Stimulated activated effector memory CD8-positive, alpha-beta T cell treated with anti-CD3 and anti-CD28 coated beads, Interleukin-12 subunit alpha, Interleukin-12 subunit beta, amount 100 ng/mL, for 72 hours (primary cell): ENCODE data around the gene CLRN3.

Source experiments
- ATAC-seq: fragments of 150-1000 bp; cut with Tn5 transposase; 2 replicates; pipeline ENCODE4 v1.10.0; 2021
- DNase-seq, 2 donors: peaks; one replicate each; pipeline ENCODE4 v3.0.0; 2021 to 2022; ENCODE audit warnings: low spot score in 2 of 2
- H3K27ac Mint-ChIP-seq: one replicate; pipeline ENCODE4 v1.8.0; 2022; ENCODE audit warnings: mild to moderate bottlenecking, mixed read lengths
- H3K36me3 Mint-ChIP-seq: one replicate; pipeline ENCODE4 v1.8.0; 2022; ENCODE audit warnings: mild to moderate bottlenecking, mixed read lengths
- H3K4me1 Mint-ChIP-seq: one replicate; pipeline ENCODE4 v1.8.0; 2022; ENCODE audit warnings: mixed read lengths
- H3K4me3 Mint-ChIP-seq: one replicate; pipeline ENCODE4 v1.8.0; 2022; ENCODE audit warnings: mild to moderate bottlenecking, mixed read lengths
- H3K9me3 Mint-ChIP-seq: one replicate; pipeline ENCODE4 v1.8.0; 2022; ENCODE audit warnings: mixed read lengths

The CLRN3 gene

DNA sequence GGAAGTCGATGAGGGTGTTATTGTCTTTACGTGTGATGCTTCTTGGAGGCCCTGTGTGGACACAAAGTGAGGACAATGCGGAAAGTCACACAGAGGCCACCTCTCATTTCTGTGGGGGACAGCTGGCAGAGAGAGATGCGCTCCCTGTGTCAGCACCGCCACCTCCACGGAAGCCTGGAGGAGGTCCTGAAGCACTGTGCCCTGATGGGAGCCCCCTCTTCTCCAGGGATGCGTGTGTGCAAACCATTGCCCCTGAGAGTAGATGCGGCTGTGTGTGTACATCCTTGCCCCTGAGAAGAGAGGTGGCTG, 16.2 kb upstream of the CLRN3 start:
- no peak overlapping the region for H3K27ac Mint-ChIP-seq
- H3K36me3 Mint-ChIP-seq = no peaks in the 10 kb centered on the region
- no peaks in the 10 kb centered on the region for H3K9me3 Mint-ChIP-seq
- peaks cover 6% of the 10 kb centered on the region for H3K4me1 Mint-ChIP-seq
- DNase-seq (no peak), ATAC-seq (no peak)
- no peak overlapping the region for H3K4me3 Mint-ChIP-seq

DNA sequence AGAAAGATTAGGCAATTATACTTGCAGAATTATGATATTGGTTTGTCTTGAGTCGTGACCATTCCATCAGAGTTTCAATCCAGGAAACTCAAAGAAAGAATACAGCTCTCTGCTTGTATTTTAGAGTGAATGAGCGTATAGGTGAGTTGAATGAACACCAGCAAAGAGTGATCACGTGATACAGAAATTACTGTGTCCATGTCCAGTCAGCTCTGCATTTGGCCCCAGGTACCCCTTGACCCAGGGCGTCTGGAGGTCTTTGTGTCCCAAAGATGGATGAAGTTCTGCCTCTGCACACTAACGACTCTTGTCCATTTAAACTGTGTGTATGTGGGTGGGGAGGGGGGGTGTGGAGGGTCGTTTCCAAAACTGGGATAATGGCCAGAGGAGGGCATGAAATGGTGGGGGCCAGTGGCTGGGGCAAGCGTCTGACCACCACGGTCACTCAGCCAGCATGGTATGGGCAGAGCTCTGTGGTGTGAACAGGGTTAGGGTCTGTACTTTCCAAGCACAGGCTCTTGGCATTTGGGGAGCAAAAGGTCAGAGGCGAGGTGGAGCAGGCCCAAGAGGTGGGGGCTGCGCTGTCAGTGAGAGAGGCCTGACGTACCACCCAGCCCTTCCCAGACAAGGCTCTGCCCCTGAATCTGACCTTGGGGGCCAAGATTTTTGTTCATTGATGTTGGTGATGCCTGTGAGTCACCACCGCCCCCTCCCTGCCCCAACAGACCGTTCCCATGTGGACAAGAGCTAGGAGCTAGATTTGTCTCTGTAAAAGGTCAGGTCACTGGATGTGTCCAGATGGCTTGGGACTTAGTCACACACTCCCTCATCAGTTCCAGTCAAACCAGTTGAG, 15.6 kb upstream of the CLRN3 start:
- no peaks in the 10 kb centered on the region for H3K36me3 Mint-ChIP-seq
- H3K4me1 Mint-ChIP-seq = peaks cover 6% of the 10 kb centered on the region
- peak overlapping the region; percentile 16 for H3K4me3 Mint-ChIP-seq
- no peak for DNase-seq
- ATAC-seq = no peak
- no peaks in the 10 kb centered on the region for H3K9me3 Mint-ChIP-seq
- no peak overlapping the region for H3K27ac Mint-ChIP-seq

DNA sequence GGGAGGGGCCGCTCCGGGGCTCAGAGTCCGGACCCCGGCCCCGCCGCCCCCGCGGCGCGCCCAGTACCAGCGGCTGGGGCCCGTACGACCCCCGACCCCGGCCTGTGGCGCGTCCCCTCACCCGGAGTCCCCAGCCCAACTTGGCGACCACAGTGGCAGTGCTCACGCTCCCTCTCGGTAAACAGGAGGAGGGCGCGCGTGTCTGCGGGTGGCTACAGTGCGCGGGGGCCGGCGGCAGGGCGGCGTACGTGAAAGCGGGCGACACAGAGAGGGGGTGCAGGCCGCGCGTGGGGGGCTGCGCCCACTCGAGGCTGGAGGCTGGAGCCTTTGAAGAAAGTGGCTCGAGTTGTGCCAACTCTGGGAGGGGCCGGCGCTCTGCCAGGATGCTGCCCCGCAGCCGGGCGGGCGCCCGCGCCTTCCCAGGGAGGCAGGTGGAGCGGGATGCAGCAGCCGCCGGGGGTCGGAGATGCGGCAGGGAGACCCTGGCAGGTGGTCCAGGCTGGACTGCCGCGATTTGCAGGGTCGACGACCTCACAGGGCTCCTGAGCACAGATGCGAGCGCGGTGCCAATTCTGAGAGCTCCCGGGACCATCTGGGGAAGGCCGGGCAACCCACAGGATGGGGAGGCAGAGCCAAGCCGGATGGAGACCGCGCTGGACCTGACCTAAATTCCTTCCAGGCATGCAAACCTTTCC, 14.8 kb upstream of the CLRN3 start:
- H3K4me3 Mint-ChIP-seq = peak overlapping the region; percentile 16
- ATAC-seq (peak; percentile 39), DNase-seq (peak in 1 of 2 donors; percentile 50)
- H3K36me3 Mint-ChIP-seq = no peaks in the 10 kb centered on the region
- no peaks in the 10 kb centered on the region for H3K9me3 Mint-ChIP-seq
- H3K4me1 Mint-ChIP-seq = peaks cover 6% of the 10 kb centered on the region
- H3K27ac Mint-ChIP-seq = no peak overlapping the region

DNA sequence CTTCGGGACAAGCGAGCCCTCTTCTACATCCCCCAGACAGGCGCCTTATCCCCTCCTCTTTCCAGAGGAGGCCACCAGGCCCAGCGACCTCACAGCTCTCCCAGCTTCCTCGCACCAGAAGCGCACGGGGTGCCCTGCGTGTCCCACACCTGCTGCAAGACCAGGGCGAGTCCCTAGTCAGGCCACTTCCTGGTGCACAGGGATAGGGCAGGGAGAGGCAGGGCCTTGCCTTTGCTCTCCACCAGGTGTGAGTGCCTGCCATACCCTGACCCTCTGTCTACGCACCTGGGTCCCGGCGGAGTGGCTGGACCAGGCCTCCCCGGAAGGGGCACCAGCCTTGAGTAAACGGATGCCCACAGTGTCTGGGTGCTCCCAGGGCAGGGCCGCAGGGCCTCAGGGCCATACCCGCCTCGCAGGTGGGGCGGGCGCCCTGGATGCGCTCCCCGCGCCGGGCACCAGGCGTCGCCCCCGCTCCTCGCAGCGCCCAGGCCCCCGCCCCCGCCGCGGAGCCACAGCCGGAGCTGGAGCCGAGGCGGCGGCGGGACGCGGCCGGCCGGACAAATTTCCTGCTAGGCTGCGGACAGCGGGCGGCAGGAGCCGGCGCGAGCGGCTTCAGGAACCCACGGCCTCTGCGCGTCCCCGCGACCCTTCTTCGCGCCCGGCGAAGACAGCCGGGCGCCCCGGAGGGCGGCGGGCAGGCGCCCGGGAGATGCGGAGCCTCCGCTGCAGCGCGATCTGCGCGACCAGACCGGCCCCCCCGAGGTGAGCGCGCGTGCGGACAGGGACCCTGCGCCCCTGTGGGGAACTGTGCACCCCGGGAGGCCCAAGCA, 14.0 kb upstream of the CLRN3 start, which contains the start of gene PTPRE:
Gene PTPRE (plus strand): TSS at position 556 of the 830 bp plus-strand sequence. CDS start 133,779 bp downstream, outside the sequence.
- H3K27ac Mint-ChIP-seq = no peak within 1 kb of the TSS
- ATAC-seq (peak; percentile 96), DNase-seq (peak; percentile 83)
- H3K9me3 Mint-ChIP-seq = no peaks in the 10 kb centered on the region
- peaks cover 6% of the 10 kb centered on the region for H3K4me1 Mint-ChIP-seq
- peak within 1 kb of the TSS; percentile 24 for H3K4me3 Mint-ChIP-seq
- no peaks in the 10 kb centered on the region for H3K36me3 Mint-ChIP-seq

DNA sequence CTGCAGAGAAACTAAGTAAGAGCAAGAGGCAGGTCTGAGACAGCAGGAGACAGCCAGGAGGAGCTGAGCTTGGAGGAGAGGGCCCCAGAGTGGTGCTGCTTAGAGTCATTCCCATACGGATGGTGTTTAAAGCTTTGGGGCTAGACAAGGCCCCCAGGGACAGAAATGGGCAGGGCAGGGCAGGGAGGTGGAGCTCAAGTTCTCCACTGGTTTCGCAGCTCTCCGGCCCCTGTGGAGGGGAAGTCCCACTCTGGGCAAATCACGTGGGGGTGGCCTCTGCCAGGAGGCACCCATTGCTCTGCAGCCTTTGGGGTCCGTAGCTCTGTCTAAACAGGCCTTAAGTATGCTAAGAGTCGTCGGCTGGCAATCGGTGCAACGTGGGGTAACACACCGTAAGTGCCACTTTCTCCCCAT, 13.1 kb upstream of the CLRN3 start:
- H3K4me3 Mint-ChIP-seq = peak overlapping the region; percentile 21

DNA sequence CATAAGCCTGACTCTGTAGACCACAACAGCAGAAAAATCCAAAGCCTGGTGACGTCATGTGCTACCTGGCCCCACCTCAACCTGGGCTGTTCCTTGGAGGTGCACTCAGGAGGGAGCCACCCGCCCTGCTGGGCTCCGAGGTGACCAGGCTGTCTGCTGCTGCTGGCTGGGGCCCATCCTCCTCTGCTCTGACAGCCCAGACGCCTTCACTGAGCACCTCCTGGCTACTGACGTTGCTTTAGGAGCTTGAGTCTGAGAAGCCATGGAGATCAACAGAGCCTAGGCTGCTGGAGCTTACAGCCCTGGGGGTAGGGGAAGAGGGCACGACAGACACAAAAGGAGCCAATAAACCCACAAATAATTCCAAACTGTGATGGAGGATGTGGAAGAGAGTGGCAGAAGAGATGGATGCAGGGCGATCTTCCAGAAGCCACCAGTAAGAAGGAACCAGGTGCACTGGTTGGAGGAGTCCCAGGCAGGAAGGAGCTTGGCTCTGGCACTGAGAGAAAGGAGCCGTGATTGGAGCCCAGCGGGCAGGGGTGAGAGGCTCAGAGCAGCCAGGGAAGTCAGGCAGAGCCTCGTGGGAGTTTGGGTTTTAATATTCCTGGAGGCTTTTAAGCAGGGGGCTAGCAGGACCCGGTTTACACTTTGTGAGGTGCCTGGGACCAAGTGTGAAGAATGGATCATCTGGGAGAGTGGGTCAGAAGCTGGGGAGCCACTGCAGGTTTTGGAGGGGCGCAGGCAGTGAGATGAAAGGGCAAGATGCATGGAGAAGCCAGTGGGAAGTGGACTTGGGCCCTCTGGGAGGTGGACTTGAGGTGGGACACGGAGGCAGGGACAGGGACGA, 12.5 kb upstream of the CLRN3 start:
- Mint-ChIP-seq H3K27ac (peak overlapping the region; percentile 38), H3K36me3 (no peaks in the 10 kb centered on the region), H3K9me3 (no peaks in the 10 kb centered on the region), H3K4me3 (peak overlapping the region; percentile 21), H3K4me1 (peaks cover 6% of the 10 kb centered on the region)
- ATAC-seq (no peak), DNase-seq (peak in 1 of 2 donors; percentile 39)

More for the DNA sequence above, 13.1 kb upstream of the CLRN3 start:
- Mint-ChIP-seq H3K4me1 (peaks cover 6% of the 10 kb centered on the region), H3K9me3 (no peaks in the 10 kb centered on the region), H3K36me3 (no peaks in the 10 kb centered on the region), H3K27ac (peak overlapping the region; percentile 38)
- ATAC-seq (no peak), DNase-seq (peak in 1 of 2 donors; percentile 44)

DNA sequence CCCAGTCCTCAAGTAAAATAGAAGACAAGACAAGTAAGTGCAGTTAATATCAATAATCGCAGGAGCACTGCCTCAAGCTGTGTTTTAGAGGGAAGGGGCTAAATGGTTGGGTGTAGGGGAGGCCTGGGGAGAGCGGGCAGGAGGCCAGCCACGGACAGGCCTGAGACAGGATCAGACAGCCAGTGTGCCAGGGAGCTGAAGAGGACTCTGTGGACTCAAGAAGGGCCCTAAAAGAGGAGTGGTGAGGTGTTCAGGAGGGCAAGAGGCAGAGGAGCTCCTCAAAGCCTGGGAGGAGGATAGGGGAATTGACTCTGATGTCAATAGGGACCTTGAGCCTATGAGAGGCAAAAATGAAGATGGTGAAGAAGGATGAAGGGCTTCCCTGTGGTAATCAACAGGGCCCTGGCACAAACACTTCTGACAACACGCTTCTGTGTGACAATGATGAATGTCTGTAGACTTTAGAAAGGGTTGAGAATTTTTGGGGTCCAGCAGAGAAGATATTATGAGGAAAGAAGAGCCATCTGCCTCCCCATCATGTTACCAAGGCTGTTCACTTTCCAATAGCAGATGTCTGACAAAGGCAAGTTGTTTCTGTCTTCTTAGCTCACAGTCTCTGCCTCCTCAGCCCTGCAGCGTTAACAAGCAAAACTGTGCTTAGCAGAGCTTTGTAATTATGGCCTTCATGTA, 11.7 kb upstream of the CLRN3 start:
- H3K4me3 Mint-ChIP-seq = no peak overlapping the region

DNA sequence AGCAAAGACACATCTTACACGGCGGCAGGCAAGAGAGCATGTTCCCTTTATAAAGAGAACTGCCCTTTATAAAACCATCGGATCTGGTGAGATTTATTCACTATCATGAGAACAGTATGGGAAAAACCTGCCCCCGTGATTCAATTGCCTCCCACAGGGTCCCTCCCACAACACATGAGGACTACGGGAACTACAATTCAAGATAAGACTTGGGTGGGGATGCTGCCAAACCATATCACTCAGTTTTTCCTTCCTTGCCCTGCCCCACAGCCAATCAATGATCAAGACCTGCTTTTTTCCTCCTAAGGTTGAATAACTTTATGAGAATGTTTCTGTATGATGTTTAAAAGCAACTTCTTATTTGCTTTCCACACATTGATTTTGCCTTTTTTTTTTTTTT, 11.0 kb upstream of the CLRN3 start:
- Mint-ChIP-seq H3K36me3 (no peaks in the 10 kb centered on the region), H3K27ac (no peak overlapping the region), H3K9me3 (no peaks in the 10 kb centered on the region), H3K4me1 (peaks cover 6% of the 10 kb centered on the region), H3K4me3 (no peak overlapping the region)
- ATAC-seq (no peak), DNase-seq (no peak)

More for the DNA sequence above, 11.7 kb upstream of the CLRN3 start:
- Mint-ChIP-seq H3K36me3 (no peaks in the 10 kb centered on the region), H3K9me3 (no peaks in the 10 kb centered on the region), H3K4me1 (peaks cover 6% of the 10 kb centered on the region), H3K27ac (no peak overlapping the region)
- no peak for ATAC-seq
- DNase-seq = peak in 1 of 2 donors; percentile 46

DNA sequence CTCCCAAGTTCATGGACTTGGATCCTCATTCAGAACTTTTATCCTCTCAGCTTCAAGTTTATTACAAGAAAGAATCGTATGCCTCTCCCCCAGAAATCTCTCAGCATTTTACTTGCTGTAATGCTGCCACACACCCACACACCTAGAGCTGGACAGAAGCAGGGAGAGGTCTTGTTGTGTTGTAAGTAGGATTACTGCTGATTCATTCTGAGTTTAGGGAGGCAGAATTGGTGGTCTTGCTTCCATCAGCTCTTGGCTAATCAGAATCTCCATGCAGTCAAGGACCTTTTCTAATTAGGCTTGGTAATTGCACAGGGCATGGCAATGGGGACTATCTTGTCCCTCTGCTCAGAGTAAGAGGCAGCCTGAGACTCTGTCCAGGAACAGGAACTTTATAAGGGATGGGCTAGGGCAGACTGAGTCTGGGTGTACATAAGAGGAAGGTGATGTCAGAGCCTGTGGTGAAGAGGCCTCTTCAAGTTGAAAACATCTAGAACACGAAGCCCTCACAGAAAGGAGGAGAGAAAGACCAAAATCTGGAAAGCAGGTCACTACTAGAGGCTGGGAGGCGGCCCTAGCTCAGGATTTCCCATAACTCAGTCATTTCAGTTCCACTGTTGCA, 7.1 kb upstream of the CLRN3 start:
- Mint-ChIP-seq H3K27ac (no peak overlapping the region), H3K4me3 (no peak overlapping the region), H3K4me1 (no peaks in the 10 kb centered on the region), H3K9me3 (no peaks in the 10 kb centered on the region), H3K36me3 (no peaks in the 10 kb centered on the region)
- peak; percentile 64 for ATAC-seq
- DNase-seq = no peak

DNA sequence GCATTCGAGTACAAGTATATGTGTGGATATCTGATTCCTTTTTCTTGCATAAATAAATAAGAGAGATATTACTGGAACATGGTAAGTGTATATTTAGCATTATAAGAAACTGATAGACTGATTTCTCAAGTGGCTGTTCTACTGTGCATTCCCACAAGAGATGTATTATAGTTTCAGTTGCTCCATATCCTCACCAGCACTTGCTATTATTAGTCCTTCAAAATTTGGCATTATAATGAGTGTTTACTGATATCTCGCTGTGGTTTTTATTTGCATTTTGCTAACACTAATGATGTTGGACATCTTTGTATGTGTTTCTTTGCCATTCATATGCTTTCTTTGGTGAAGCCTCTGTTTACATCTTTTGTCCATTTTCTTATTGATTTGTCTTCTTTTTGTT, 4.4 kb upstream of the CLRN3 start:
- Mint-ChIP-seq H3K4me1 (no peaks in the 10 kb centered on the region), H3K27ac (no peak overlapping the region), H3K36me3 (no peaks in the 10 kb centered on the region), H3K9me3 (no peaks in the 10 kb centered on the region), H3K4me3 (no peak overlapping the region)
- DNase-seq (no peak), ATAC-seq (no peak)

DNA sequence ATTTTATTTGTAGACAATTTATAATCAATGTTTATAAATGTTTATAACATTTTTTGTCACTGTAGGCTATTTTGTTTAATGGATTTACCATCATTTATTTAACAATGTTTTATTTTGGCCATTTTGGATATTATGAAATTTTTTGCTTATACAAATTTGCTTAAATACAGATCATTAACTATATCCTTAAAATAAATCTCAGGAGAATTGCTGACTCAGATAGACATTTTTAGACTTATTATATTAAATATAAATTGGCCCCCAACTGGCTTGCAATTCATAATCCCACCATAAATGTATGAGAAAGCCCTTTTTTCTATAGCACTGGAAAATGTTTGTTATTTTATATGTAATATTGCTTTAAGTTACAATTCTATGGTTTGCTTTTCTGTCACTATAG, 3.8 kb upstream of the CLRN3 start:
- no peak for ATAC-seq

DNA sequence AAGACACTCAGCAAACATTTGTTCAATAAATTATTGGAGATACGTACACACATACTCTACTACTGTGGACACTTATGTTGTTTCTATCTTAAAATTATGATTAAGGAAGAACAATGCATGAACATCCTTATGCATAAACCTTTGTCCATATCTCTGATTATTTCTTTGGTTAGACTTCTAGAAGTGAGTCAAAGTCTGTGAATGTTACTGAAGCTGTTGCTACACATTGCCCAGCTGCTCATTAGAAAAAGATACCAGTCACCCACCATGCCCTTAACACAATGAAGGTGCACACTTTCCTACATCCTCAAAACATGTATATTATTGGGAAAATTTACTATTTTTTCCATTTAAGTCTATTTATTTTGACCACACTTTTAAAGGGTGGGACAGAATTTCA, 1.4 kb upstream of the CLRN3 start:
- H3K36me3 Mint-ChIP-seq = no peaks in the 10 kb centered on the region
- H3K4me3 Mint-ChIP-seq = no peak overlapping the region
- no peak overlapping the region for H3K27ac Mint-ChIP-seq
- H3K4me1 Mint-ChIP-seq = no peaks in the 10 kb centered on the region
- no peak for DNase-seq
- no peak for ATAC-seq
- H3K9me3 Mint-ChIP-seq = no peaks in the 10 kb centered on the region

More for the DNA sequence above, 3.8 kb upstream of the CLRN3 start:
- Mint-ChIP-seq H3K36me3 (no peaks in the 10 kb centered on the region), H3K27ac (no peak overlapping the region), H3K4me3 (no peak overlapping the region), H3K9me3 (no peaks in the 10 kb centered on the region), H3K4me1 (no peaks in the 10 kb centered on the region)
- no peak for DNase-seq

DNA sequence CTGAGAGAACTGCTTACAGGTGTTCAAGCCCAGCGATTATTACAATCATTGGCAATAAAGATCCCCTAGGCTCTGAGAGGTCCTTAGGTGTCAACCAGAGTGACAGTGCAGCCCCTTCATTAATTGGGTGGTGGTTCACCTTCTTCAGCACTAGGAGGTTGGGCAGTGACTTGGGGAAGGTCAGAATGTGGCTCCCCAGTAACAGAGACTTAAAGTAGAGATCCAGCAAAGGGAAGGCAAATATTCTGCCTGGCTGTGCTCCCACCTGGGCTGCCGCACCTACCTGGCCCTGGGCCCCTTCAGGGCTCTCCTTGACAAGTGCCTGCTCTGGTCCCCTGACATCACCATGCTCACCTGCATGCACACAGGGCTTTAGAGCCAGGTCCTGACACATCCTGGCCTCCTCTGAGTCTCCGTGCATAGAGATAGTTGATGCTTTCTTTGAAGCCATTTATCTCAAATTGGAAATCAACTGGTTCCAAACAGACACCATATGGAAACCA, 1.9 kb downstream of the CLRN3 start:
- H3K9me3 Mint-ChIP-seq = no peaks in the 10 kb centered on the region
- H3K4me1 Mint-ChIP-seq = no peaks in the 10 kb centered on the region
- ATAC-seq (no peak), DNase-seq (no peak)
- no peaks in the 10 kb centered on the region for H3K36me3 Mint-ChIP-seq
- no peak overlapping the region for H3K4me3 Mint-ChIP-seq
- H3K27ac Mint-ChIP-seq = no peak overlapping the region

DNA sequence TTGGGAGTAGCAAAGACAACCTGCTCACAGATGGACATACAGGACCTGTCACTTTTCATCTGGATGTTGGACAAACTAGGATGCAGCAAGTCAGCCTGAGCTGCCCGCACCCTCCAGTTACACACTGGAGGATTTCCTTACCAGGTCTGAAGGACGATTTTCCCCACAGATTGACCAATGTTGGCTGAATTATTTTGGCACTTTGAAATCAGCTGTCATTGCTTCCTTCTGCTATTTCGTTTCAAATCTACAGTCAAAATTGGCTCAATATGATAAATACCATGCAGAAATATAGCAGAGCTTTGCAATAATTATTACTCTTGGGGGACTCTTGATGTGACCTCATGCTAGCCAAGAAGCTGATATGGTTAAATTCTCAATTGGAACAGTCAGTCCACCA, 2.5 kb downstream of the CLRN3 start:
- no peak overlapping the region for H3K4me3 Mint-ChIP-seq
- H3K36me3 Mint-ChIP-seq = no peaks in the 10 kb centered on the region

More for the DNA sequence above, 2.5 kb downstream of the CLRN3 start:
- no peak for DNase-seq
- Mint-ChIP-seq H3K27ac (no peak overlapping the region), H3K9me3 (no peaks in the 10 kb centered on the region), H3K4me1 (no peaks in the 10 kb centered on the region)
- no peak for ATAC-seq
